H1 (cell line): ENCODE data around the gene GRB7. TPM values are rescaled to one million over a fixed set of nuclear protein-coding genes. Genes with fewer than 3 reads are reported as not detected.

ENCODE experiments used
- CTCF ChIA-PET: fragments of 300-600 bp; sonication (Branson Sonifier 250); formaldehyde crosslinking; loops from one replicate; lab custom pipeline; 2021; ENCODE audit not compliant: partially characterized antibody; lab: Charles Lee
- POLR2A ChIA-PET: fragments of 300-600 bp; sonication (Branson Sonifier 250); formaldehyde crosslinking; loops from one replicate; lab custom pipeline; 2021; ENCODE audit warnings: inconsistent platforms; ENCODE audit not compliant: partially characterized antibody; lab: Charles Lee
- DNase-seq, 2 experiments: peaks; one replicate each; pipeline versions ENCODE4 v3.0.0 to v3.0.0-alpha.2; 2010 to 2022; ENCODE audit warnings: low spot score in 2 of 2, low read depth in 1 of 2, mixed read lengths in 1 of 2
- FAIRE-seq: peaks from 2 replicates; lab custom pipeline; 2011; peaks lifted over from hg19 to GRCh38; lab: Jason Lieb, UNC
- H2AFZ ChIP-seq: 2 replicates; pipeline ENCODE4 v1.8.1; 2012; ENCODE audit warnings: low read length, inconsistent platforms
- H2AK5ac ChIP-seq: 2 replicates; pipeline ENCODE4 v1.6.1; 2013; ENCODE audit warnings: low read depth, low read length
- H2BK120ac ChIP-seq: replicated peaks from 2 replicates; pipeline ENCODE3; 2013; ENCODE audit warnings: low read depth, low read length, inconsistent platforms
- H2BK12ac ChIP-seq: 2 replicates; pipeline ENCODE4 v1.6.1; 2013; ENCODE audit warnings: low read depth, low read length
- H2BK15ac ChIP-seq: 2 replicates; pipeline ENCODE4 v1.6.1; 2013; ENCODE audit warnings: low read length
- H2BK20ac ChIP-seq: 2 replicates; pipeline ENCODE4 v1.6.1; 2013; ENCODE audit warnings: low read length
- H2BK5ac ChIP-seq: 2 replicates; pipeline ENCODE4 v1.6.1; 2013; ENCODE audit warnings: low read depth, low read length
- H3K14ac ChIP-seq: 2 replicates; pipeline ENCODE4 v1.6.1; 2013; ENCODE audit warnings: inconsistent platforms; ENCODE audit not compliant: insufficient read length
- H3K18ac ChIP-seq: 2 replicates; pipeline ENCODE4 v1.6.1; 2013; ENCODE audit warnings: low read length; ENCODE audit errors: extremely low read depth
- H3K23ac ChIP-seq: 2 replicates; pipeline ENCODE4 v1.6.1; 2013; ENCODE audit warnings: inconsistent platforms; ENCODE audit not compliant: insufficient read length
- H3K23me2 ChIP-seq: 2 replicates; pipeline ENCODE4 v1.6.1; 2013; ENCODE audit warnings: low read depth, low read length
- H3K27ac ChIP-seq: 2 replicates; pipeline ENCODE4 v1.6.1; 2011; ENCODE audit warnings: low read depth, low read length, inconsistent platforms
- H3K27me3 ChIP-seq, 4 experiments: replicated peaks in 1 of 4; 1 replicate in 1 of 4; 2 replicates in 3 of 4; pipeline versions ENCODE4 v1.6.1 to v1.8.1; 2011 to 2013; ENCODE audit warnings: low read length in 3 of 4, mild to moderate bottlenecking in 3 of 4, inconsistent platforms in 2 of 4, mixed read lengths in 2 of 4, moderate library complexity in 1 of 4; ENCODE audit not compliant: control insufficient read depth in 3 of 4, insufficient read depth in 3 of 4; ENCODE audit errors: extremely low read depth in 1 of 4
- H3K36me3 ChIP-seq, 4 experiments: 2 replicates each; pipeline versions ENCODE4 v1.6.1 to v1.8.1; 2011 to 2013; ENCODE audit warnings: mild to moderate bottlenecking in 4 of 4, low read length in 3 of 4, moderate library complexity in 2 of 4, control low read depth in 1 of 4, inconsistent platforms in 1 of 4; ENCODE audit not compliant: insufficient read depth in 4 of 4, control insufficient read depth in 2 of 4
- H3K4ac ChIP-seq: replicated peaks from 2 replicates; pipeline ENCODE3; 2013; ENCODE audit warnings: low read length, low read depth, mixed read lengths, inconsistent platforms; ENCODE audit not compliant: insufficient read length
- H3K4me1 ChIP-seq, 4 experiments: replicated peaks in 1 of 4; 1 replicate in 1 of 4; 2 replicates in 3 of 4; pipeline versions ENCODE4 v1.6.1 to v1.8.1; 2011 to 2013; ENCODE audit warnings: low read length in 3 of 4, inconsistent platforms in 2 of 4, mixed read lengths in 1 of 4; ENCODE audit not compliant: insufficient read depth in 4 of 4, control insufficient read depth in 3 of 4
- H3K4me2 ChIP-seq, 2 experiments: 2 replicates each; pipeline versions ENCODE4 v1.6.1 to v1.8.1; 2011 to 2013; ENCODE audit warnings: low read depth in 2 of 2, low read length in 2 of 2, control low read depth in 1 of 2, inconsistent platforms in 1 of 2, mild to moderate bottlenecking in 1 of 2; ENCODE audit not compliant: insufficient read depth in 1 of 2
- H3K4me3 ChIP-seq, 4 experiments: fragments of 200-600, 300-600 bp in 1 of 4; sonication (generic), shearing (Covaris generic), sonication (Bioruptor Twin) in 1 of 4; 2 replicates each; pipeline versions ENCODE4 v1.5.1 to v1.8.1; 2011 to 2016; ENCODE audit warnings: low read length in 4 of 4, low read depth in 3 of 4, control low read depth in 2 of 4, inconsistent platforms in 2 of 4, mild to moderate bottlenecking in 2 of 4, mixed read lengths in 1 of 4, moderate library complexity in 1 of 4; ENCODE audit not compliant: insufficient read depth in 2 of 4; ENCODE audit errors: extremely low read depth in 1 of 4
- H3K56ac ChIP-seq: replicated peaks from 2 replicates; pipeline ENCODE3; 2013; ENCODE audit warnings: low read depth, mild to moderate bottlenecking, mixed read lengths, low read length, inconsistent platforms; ENCODE audit not compliant: insufficient read length
- H3K79me1 ChIP-seq: 2 replicates; pipeline ENCODE4 v1.6.1; 2013; ENCODE audit warnings: low read depth, low read length, control low read depth
- H3K79me2 ChIP-seq, 2 experiments: 2 replicates each; pipeline versions ENCODE4 v1.6.1 to v1.8.1; 2012 to 2013; ENCODE audit warnings: low read length in 2 of 2, mild to moderate bottlenecking in 2 of 2, inconsistent platforms in 1 of 2; ENCODE audit not compliant: insufficient read depth in 2 of 2, control insufficient read depth in 1 of 2
- H3K9ac ChIP-seq, 4 experiments: replicated peaks in 1 of 4; 1 replicate in 1 of 4; 2 replicates in 3 of 4; pipeline versions ENCODE4 v1.6.1 to v1.8.1; 2011 to 2013; ENCODE audit warnings: low read depth in 3 of 4, low read length in 3 of 4, control low read depth in 2 of 4, mild to moderate bottlenecking in 2 of 4, moderate library complexity in 2 of 4, inconsistent platforms in 1 of 4; ENCODE audit errors: extremely low read depth in 1 of 4
- H3K9me3 ChIP-seq, 2 experiments: 2 replicates each; pipeline versions ENCODE4 v1.6.1 to v1.8.1; 2012 to 2013; ENCODE audit warnings: mild to moderate bottlenecking in 2 of 2, moderate library complexity in 2 of 2, control low read depth in 1 of 2, inconsistent platforms in 1 of 2, low read depth in 1 of 2, low read length in 1 of 2, mixed read lengths in 1 of 2; ENCODE audit not compliant: insufficient read depth in 2 of 2
- H4K20me1 ChIP-seq, 2 experiments: replicated peaks in 1 of 2; 2 replicates each; pipeline versions ENCODE3 to v1.8.1; 2011 to 2013; ENCODE audit warnings: inconsistent platforms in 2 of 2, low read length in 2 of 2, mild to moderate bottlenecking in 1 of 2; ENCODE audit not compliant: insufficient read depth in 2 of 2, control insufficient read depth in 1 of 2
- H4K5ac ChIP-seq: 2 replicates; pipeline ENCODE4 v1.6.1; 2013; ENCODE audit warnings: low read length, low read depth, mixed read lengths, inconsistent platforms; ENCODE audit not compliant: insufficient read length
- H4K8ac ChIP-seq: 2 replicates; pipeline ENCODE4 v1.8.0; 2013; ENCODE audit warnings: mild to moderate bottlenecking, moderate library complexity, low read length, inconsistent platforms; ENCODE audit not compliant: insufficient read depth; ENCODE audit errors: extremely low read depth
- H4K91ac ChIP-seq: replicated peaks from 2 replicates; pipeline ENCODE3; 2013; ENCODE audit warnings: low read length, mixed read lengths, inconsistent platforms; ENCODE audit not compliant: insufficient read length
- ATF2 ChIP-seq: IDR thresholded peaks from 2 replicates; pipeline ENCODE4 v1.6.1; 2012; ENCODE audit warnings: low read length, inconsistent platforms
- BRCA1 ChIP-seq: IDR thresholded peaks from 2 replicates; pipeline ENCODE4 v1.6.1; 2012; ENCODE audit warnings: low read depth, low read length, improper control_type of control experiment
- EP300 ChIP-seq, 2 experiments: IDR thresholded peaks; 1 replicate in 1 of 2; 2 replicates in 1 of 2; pipeline ENCODE4 v1.6.1; 2011 to 2012; ENCODE audit warnings: low read depth in 2 of 2, low read length in 2 of 2, mild to moderate bottlenecking in 2 of 2, borderline replicate concordance in 1 of 2, inconsistent platforms in 1 of 2, moderate library complexity in 1 of 2
- HDAC2 ChIP-seq, 2 experiments: fragments of 300-600 bp in 1 of 2; sonication (generic) in 1 of 2; IDR thresholded peaks; 2 replicates each; pipeline ENCODE4 v1.6.1; 2011 to 2012; ENCODE audit warnings: low read depth in 2 of 2, low read length in 2 of 2, mild to moderate bottlenecking in 2 of 2, moderate library complexity in 2 of 2, borderline replicate concordance in 1 of 2, inconsistent platforms in 1 of 2
- POLR2AphosphoS5 ChIP-seq: IDR thresholded peaks from 2 replicates; pipeline ENCODE4 v1.6.1; 2011; ENCODE audit warnings: low read depth, low read length
- RFX5 ChIP-seq: IDR thresholded peaks from 2 replicates; pipeline ENCODE4 v1.6.1; 2011; ENCODE audit warnings: low read depth, low read length, improper control_type of control experiment, borderline replicate concordance
- SUZ12 ChIP-seq: fragments of 200-600 bp; sonication (generic); IDR thresholded peaks from 2 replicates; pipeline ENCODE4 v1.6.1; 2012; ENCODE audit warnings: mild to moderate bottlenecking, inconsistent platforms, low read length, moderate library complexity, mixed read lengths
- TCF12 ChIP-seq: IDR thresholded peaks from 2 replicates; pipeline ENCODE4 v1.6.1; 2011; ENCODE audit warnings: low read depth, mild to moderate bottlenecking, low read length
- ZNF274 ChIP-seq: IDR thresholded peaks from 2 replicates; pipeline ENCODE4 v1.7.0; 2012; ENCODE audit warnings: low read length, borderline replicate concordance; ENCODE audit errors: extremely low read depth
- WGBS, 2 experiments: shearing (Covaris generic) in 1 of 2; methylation state at CpG; one replicate each; pipeline versions ENCODE4 v1.1.6 to v1.1.7; 2013 to 2015; ENCODE audit warnings: low lambda C conversion rate in 2 of 2, mixed read lengths in 2 of 2, inconsistent platforms in 1 of 2, low coverage in 1 of 2, missing lambda C conversion rate in 1 of 2; ENCODE audit not compliant: insufficient replicate concordance in 2 of 2, insufficient coverage in 1 of 2, insufficient read length in 1 of 2; ENCODE audit errors: extremely low coverage in 1 of 2, missing lambda C conversion rate in 1 of 2; 5-methylcytosine and 5-hydroxymethylcytosine counted together
- polyA plus RNA-seq, 7 experiments: library from polyadenylated mRNA; depleted of rRNA in 3 of 7; stranded (reverse) in 5 of 7; unstranded in 2 of 7; fragments of >200 nt in 5 of 7; fragments of 200-250 nt in 2 of 7; gene quantifications; 1 replicate in 5 of 7; 2 replicates in 1 of 7; 4 replicates in 1 of 7; pipeline versions ENCODE4 v1.2.1 to v1.2.3, GENCODE V29; 2011 to 2013; ENCODE audit warnings: missing spikeins in 2 of 7, mixed read lengths in 2 of 7
- total RNA-seq: library from RNA; stranded (reverse); fragmentation: NEBNext Ultra II Directional; extraction: Animal tissue kit (Norgen Biotek cat#: 25700); gene quantifications from 2 replicates; pipeline ENCODE4 v1.2.1, GENCODE V29; 2021

GRB7 gene
- total and polyA plus RNA-seq, 2 of the 8 experiments (the other 6 are each of a cell fraction or from before 2014, with no cell fraction given): 32.2 to 41.5 TPM

GRCh38 chr17:39715375-39716072 lies 22.2 kb upstream of the GRB7 start:
- no peak overlapping the region for H3K9ac ChIP-seq
- no peak overlapping the region for H4K5ac ChIP-seq
- H2BK5ac ChIP-seq: no peak overlapping the region
- H3K14ac ChIP-seq: no peak overlapping the region
- 0 out of 2 replicates have a peak overlapping the region, but pooled peaks have one; percentile 47 for H3K27ac ChIP-seq
- H3K4me1 ChIP-seq: no peaks in the 10 kb centered on the region
- H2BK12ac ChIP-seq: no peak overlapping the region
- DNase-seq: no peak
- no peak overlapping the region for H3K18ac ChIP-seq
- H3K9me3 ChIP-seq: no peaks in the 10 kb centered on the region
- H3K23me2 ChIP-seq: no peaks in the 10 kb centered on the region
- no peak overlapping the region for H4K8ac ChIP-seq
- POLR2A ChIA-PET: interaction anchor here (0.9 to 4.5 kb wide), 8 partner anchors 8 to 35 kb away, joined by 3 to 23 read pairs (median 5); partner anchors contain the start of genes ERBB2 and MIEN1
- peaks cover 0 to 4% of the 10 kb centered on the region in 2 experiments; a peak in 2 of 4 replicates for H3K79me2 ChIP-seq
- 94% methylated on average over 18 of the region's 18 CpGs; no CpG with 5 or more reads in 1 of the 2 experiments for WGBS, 2 experiments
- H2BK120ac ChIP-seq: no peak overlapping the region
- H4K91ac ChIP-seq: no peak overlapping the region
- H3K4me3 ChIP-seq: no peak overlapping the region
- peaks cover 45 to 94% (median 75%) of the 10 kb centered on the region in 4 experiments for H3K36me3 ChIP-seq
- CTCF ChIA-PET: interaction anchor here (0.5 to 2.7 kb wide), 9 partner anchors 10 to 167 kb away, joined by 3 to 13 read pairs (median 3); partner anchors contain the start of genes MIEN1 and PGAP3
- no peak overlapping the region for H2BK20ac ChIP-seq
- H3K56ac ChIP-seq: no peak overlapping the region
- no peak overlapping the region for H3K4me2 ChIP-seq
- H2AFZ ChIP-seq: no peak overlapping the region
- no peak for FAIRE-seq
- H4K20me1 ChIP-seq: peaks cover 8 to 10% of the 10 kb centered on the region in 2 experiments
- H3K23ac ChIP-seq: no peak overlapping the region
- no peak overlapping the region for H2BK15ac ChIP-seq
- no peak overlapping the region for H3K4ac ChIP-seq
- H3K27me3 ChIP-seq: no peaks in the 10 kb centered on the region
- no peak overlapping the region for H2AK5ac ChIP-seq
- no peaks in the 10 kb centered on the region for H3K79me1 ChIP-seq
- TF ChIP-seq SUZ12 (no peak), POLR2AphosphoS5 (no peak), EP300 (IDR thresholded peaks at IDR 0.05; ENCODE audit: borderline replicate concordance in 1 of 2, low read depth in 2 of 2, low read length in 2 of 2) (no peak), RFX5 (no peak), HDAC2 (IDR thresholded peaks at IDR 0.05; ENCODE audit: borderline replicate concordance in 1 of 2, low read depth in 2 of 2, low read length in 2 of 2) (no peak), ATF2 (no peak), BRCA1 (no peak), TCF12 (no peak), ZNF274 (no peak)
